Erythroblast (primary cell): ENCODE results near the gene SHD.

Experiments used
- GATA1 ChIP-seq: IDR thresholded peaks from 2 replicates; pipeline ENCODE4 v1.6.1; 2011; ENCODE audit warnings: low read depth, mild to moderate bottlenecking, control low read depth, low read length, moderate library complexity
- POLR2A ChIP-seq: IDR thresholded peaks from 2 replicates; pipeline ENCODE4 v1.6.1; 2011; ENCODE audit warnings: mild to moderate bottlenecking, low read length

DNA sequence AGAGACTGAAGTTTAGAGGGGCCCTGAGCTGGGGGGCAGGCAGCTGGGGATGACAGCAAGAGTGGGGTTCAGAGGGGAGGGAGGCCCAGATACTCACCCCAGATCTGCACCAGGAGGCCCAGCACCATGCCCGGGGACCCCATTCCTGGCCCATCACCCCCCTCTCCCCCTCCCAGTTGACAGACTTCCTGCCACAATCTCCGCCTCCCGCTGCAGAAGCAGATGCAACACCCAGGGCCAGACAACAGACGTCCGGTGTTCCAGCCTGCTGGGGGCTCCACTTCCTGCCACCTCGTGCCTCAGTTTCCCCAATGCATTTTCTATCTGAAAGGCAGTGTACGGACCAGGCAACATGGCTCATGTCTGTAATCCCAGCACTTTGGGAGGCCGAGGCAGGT is 23.2 kb downstream of the SHD start, which contains the start of gene TMIGD2:
- TF ChIP-seq POLR2A (no peak), GATA1 (no peak)
